H7 (cell line): Measurements from ENCODE around the gene ASB15. TPM values are rescaled to one million over a fixed set of nuclear protein-coding genes. Genes with fewer than 3 reads are reported as not detected.
"Not testable (repeated sequence)": the region's sequence is repeated elsewhere in the genome, so short reads cannot be mapped to it uniquely, and the experiment has no call there.

Experiments used
- DNase-seq: peaks from one replicate; pipeline ENCODE4 v3.0.0; 2012
- H3K27me3 ChIP-seq: 2 replicates; pipeline ENCODE4 v1.6.0; 2011; ENCODE audit warnings: mild to moderate bottlenecking, low read length; ENCODE audit not compliant: control insufficient read depth, insufficient read depth
- H3K36me3 ChIP-seq: replicated peaks from 2 replicates; pipeline ENCODE4 v1.5.1; 2011; ENCODE audit warnings: low read length; ENCODE audit not compliant: control insufficient read depth, insufficient read depth
- H3K4me3 ChIP-seq: 2 replicates; pipeline ENCODE4 v1.5.1; 2011; ENCODE audit warnings: low read depth, mild to moderate bottlenecking, control low read depth, low read length, moderate library complexity; ENCODE audit not compliant: insufficient read depth
- total RNA-seq: library from RNA; depleted of rRNA; stranded (reverse); fragments of >200 nt; shearing (Covaris generic); gene quantifications from 2 replicates; pipeline ENCODE4 v1.2.3, GENCODE V29; 2014

The ASB15 gene
- total RNA-seq, 1 experiment from 2014 or later: not detected

GRCh38 chr7:123612024-123612423, 10.4 kb downstream of the ASB15 start:
- Histone ChIP-seq H3K36me3 (no peaks in the 10 kb centered on the region), H3K27me3 (no peaks in the 10 kb centered on the region), H3K4me3 (no peak overlapping the region)
- no peak for DNase-seq

GRCh38 chr7:123615344-123615743, 13.7 kb downstream of the ASB15 start:
- no peaks in the 10 kb centered on the region for H3K27me3 ChIP-seq
- DNase-seq: no peak
- H3K36me3 ChIP-seq: no peaks in the 10 kb centered on the region
- H3K4me3 ChIP-seq: no peak overlapping the region

- no peak for DNase-seq
- H3K36me3 ChIP-seq: no peaks in the 10 kb centered on the region
These were observed 14.6 kb downstream of the ASB15 start for GRCh38 chr7:123616223-123616622.

GRCh38 chr7:123621707-123622106, 20.1 kb downstream of the ASB15 start:
- Histone ChIP-seq H3K4me3 (no peak overlapping the region), H3K27me3 (no peaks in the 10 kb centered on the region), H3K36me3 (no peaks in the 10 kb centered on the region)
- DNase-seq: no peak

More at GRCh38 chr7:123616223-123616622, 14.6 kb downstream of the ASB15 start:
- no peaks in the 10 kb centered on the region for H3K27me3 ChIP-seq
- no peak overlapping the region for H3K4me3 ChIP-seq

- DNase-seq: no peak
- no peak overlapping the region for H3K4me3 ChIP-seq
These were observed 21.2 kb downstream of the ASB15 start for GRCh38 chr7:123622660-123623386.

GRCh38 chr7:123624527-123625183, 23.0 kb downstream of the ASB15 start:
- Histone ChIP-seq H3K36me3 (no peaks in the 10 kb centered on the region), H3K4me3 (no peak overlapping the region), H3K27me3 (no peaks in the 10 kb centered on the region)
- peak; percentile 66 for DNase-seq

More at GRCh38 chr7:123622660-123623386, 21.2 kb downstream of the ASB15 start:
- Histone ChIP-seq H3K27me3 (no peaks in the 10 kb centered on the region), H3K36me3 (no peaks in the 10 kb centered on the region)

- H3K36me3 ChIP-seq: no peaks in the 10 kb centered on the region
- DNase-seq: no peak
- H3K4me3 ChIP-seq: no peak overlapping the region
- H3K27me3 ChIP-seq: no peaks in the 10 kb centered on the region
These were observed 23.6 kb downstream of the ASB15 start for GRCh38 chr7:123625254-123625653.

GRCh38 chr7:123627851-123628250, 26.2 kb downstream of the ASB15 start:
- Histone ChIP-seq H3K4me3 (no peak overlapping the region), H3K27me3 (no peaks in the 10 kb centered on the region), H3K36me3 (no peaks in the 10 kb centered on the region)
- DNase-seq: no peak

GRCh38 chr7:123628829-123629228, 27.2 kb downstream of the ASB15 start:
- DNase-seq: no peak
- no peaks in the 10 kb centered on the region for H3K36me3 ChIP-seq
- H3K27me3 ChIP-seq: no peaks in the 10 kb centered on the region
- H3K4me3 ChIP-seq: no peak overlapping the region

GRCh38 chr7:123629281-123629680, 27.7 kb downstream of the ASB15 start:
- DNase-seq: no peak
- Histone ChIP-seq H3K27me3 (no peaks in the 10 kb centered on the region), H3K4me3 (no peak overlapping the region), H3K36me3 (no peaks in the 10 kb centered on the region)

- H3K36me3 ChIP-seq: no peaks in the 10 kb centered on the region
- no peak for DNase-seq
- no peaks in the 10 kb centered on the region for H3K27me3 ChIP-seq
- H3K4me3 ChIP-seq: no peak overlapping the region
These were observed 31.2 kb downstream of the ASB15 start for GRCh38 chr7:123632808-123633207.

- Histone ChIP-seq H3K4me3 (no peak overlapping the region), H3K27me3 (no peaks in the 10 kb centered on the region), H3K36me3 (no peaks in the 10 kb centered on the region)
- no peak for DNase-seq
These were observed 31.9 kb downstream of the ASB15 start for GRCh38 chr7:123633553-123633952.

- not testable (repeated sequence) for H3K4me3 ChIP-seq, H3K36me3 ChIP-seq, H3K27me3 ChIP-seq, DNase-seq
These were observed 32.5 kb downstream of the ASB15 start for GRCh38 chr7:123634011-123634573.

- Histone ChIP-seq H3K36me3 (no peaks in the 10 kb centered on the region), H3K4me3 (no peak overlapping the region), H3K27me3 (no peaks in the 10 kb centered on the region)
- peak; percentile 37 for DNase-seq
These were observed 34.1 kb downstream of the ASB15 start for GRCh38 chr7:123635551-123636359.
